A549 (cell line): ENCODE results near the gene FAM9C.

Source experiments
- CHD4 ChIP-seq: fragments of 200-600 bp; sonication (generic); IDR thresholded peaks from 2 replicates; pipeline ENCODE4 v1.6.1; 2016; ENCODE audit warnings: antibody characterized with exemption, mild to moderate bottlenecking, borderline replicate concordance
- CTCF ChIP-seq: fragments of >200 bp; sonication (Bioruptor Twin); formaldehyde crosslinking; IDR thresholded peaks from 3 replicates; pipeline ENCODE4 v1.5.1; 2016
- HMGXB4 ChIP-seq: fragments of 250-450 bp; sonication (Bioruptor Pico); IDR thresholded peaks from 2 replicates; pipeline ENCODE4 v1.5.0; 2021; ENCODE audit warnings: mild to moderate bottlenecking, moderate library complexity, borderline replicate concordance
- PBX3 ChIP-seq: IDR thresholded peaks from 2 replicates; pipeline ENCODE4 v1.6.1; 2012
- RAD21 ChIP-seq, 2 experiments: fragments of >200 bp in 1 of 2; sonication (Bioruptor Twin) in 1 of 2; formaldehyde crosslinking in 1 of 2; IDR thresholded peaks in 1 of 2; conservative IDR thresholded peaks in 1 of 2; 2 replicates in 1 of 2; 3 replicates in 1 of 2; pipeline ENCODE4 v1.6.1; 2012 to 2018; ENCODE audit warnings: inconsistent platforms in 1 of 2
- RCOR1 ChIP-seq: fragments of 150-350 bp; IDR thresholded peaks from 2 replicates; pipeline ENCODE4 v1.6.1; 2014; ENCODE audit warnings: antibody characterized with exemption, low read length, low read depth

GRCh38 chrX:13051529-13052172 lies 7.2 kb upstream of the FAM9C start:
- no peak for TF ChIP-seq CHD4
- TF ChIP-seq RCOR1: no peak
- TF ChIP-seq CTCF: no peak
- TF ChIP-seq PBX3: no peak
- no peak for TF ChIP-seq RAD21 (conservative IDR thresholded peaks at IDR 0.05 in 1 of 2, IDR thresholded peaks at IDR 0.05 in 1 of 2)
- no peak for TF ChIP-seq HMGXB4
